Renal pelvis (tissue), 4 donors: ENCODE results near the gene AARS2. TPM values are rescaled to one million over a fixed set of nuclear protein-coding genes. Genes with fewer than 3 reads are reported as not detected.

Source experiments
- DNase-seq: peaks from one replicate; pipeline ENCODE4 v3.0.0-alpha.2; 2013
- polyA plus RNA-seq, 3 donors: library from polyadenylated mRNA; unstranded; fragments of 120-200 nt; gene quantifications; one replicate each; pipeline ENCODE4 v1.2.1, GENCODE V29; 2013; ENCODE audit not compliant: insufficient read length in 3 of 3

The AARS2 gene
- polyA plus RNA-seq, 3 donors: 17.0 to 21.9 (median 19.5) TPM

- no peak for DNase-seq
These were observed 63.0 kb downstream of the AARS2 start for GRCh38 chr6:44250067-44250717.

Other genes starting within 250 kb of the AARS2 start
- gene MRPL14, start 185.9 kb downstream of the AARS2 start, polyA plus RNA-seq: 10 to 100 TPM; 43.3 to 57.6 (median 54.9) TPM
- 10 to 100 TPM; 38.0 to 39.1 (median 38.3) TPM for gene TMEM63B, start 185.8 kb downstream of the AARS2 start, polyA plus RNA-seq
- under 1 TPM; 0.09 to 0.27 (median 0.13) TPM for gene CAPN11, start 154.5 kb downstream of the AARS2 start, polyA plus RNA-seq
- under 1 TPM; 0.57 to 0.83 (median 0.65) TPM for gene MYMX, start 96.4 kb downstream of the AARS2 start, polyA plus RNA-seq
- 10 to 100 TPM; 34.0 to 38.5 (median 35.8) TPM for gene SLC29A1, start 89.8 kb downstream of the AARS2 start, polyA plus RNA-seq
- gene HSP90AB1, start 66.2 kb downstream of the AARS2 start, polyA plus RNA-seq: 1,000 to 10,000 TPM; 1,061 to 1,256 (median 1,145) TPM
- gene SLC35B2, start 55.8 kb downstream of the AARS2 start, polyA plus RNA-seq: 10 to 100 TPM; 51.6 to 61.7 (median 55.8) TPM
- 10 to 100 TPM in 2 of 3 donors, 1 to 10 TPM in 1; 9.6 to 12.8 (median 12.1) TPM for gene NFKBIE, start 47.8 kb downstream of the AARS2 start, polyA plus RNA-seq
- 1 to 10 TPM in 2 of 3 donors, under 1 TPM in 1; 0.94 to 1.2 (median 1.0) TPM for gene TMEM151B, start 42.9 kb downstream of the AARS2 start, polyA plus RNA-seq
- gene SPATS1, start 29.3 kb upstream of the AARS2 start, polyA plus RNA-seq: not detected
- gene CDC5L, start 74.4 kb upstream of the AARS2 start, polyA plus RNA-seq: 10 to 100 TPM; 35.4 to 40.1 (median 37.4) TPM